A673 (cell line): Measurements from ENCODE around the gene KCNC3. TPM values are rescaled to one million over a fixed set of nuclear protein-coding genes. Genes with fewer than 3 reads are reported as not detected.

Source experiments
- BruUV-seq: library from RNA; stranded (reverse); fragments of 400-500 nt; replicated peaks from 2 replicates; lab custom pipeline; 2021; lab: Mats Ljungman, UMichigan
- CTCF ChIA-PET: fragments of 300-600 bp; sonication (Branson Sonifier 250); formaldehyde crosslinking; loops from one replicate; lab custom pipeline; 2022; ENCODE audit warnings: antibody characterized with exemption; lab: Charles Lee
- POLR2A ChIA-PET: fragments of 300-600 bp; sonication (Branson Sonifier 250); formaldehyde crosslinking; loops from one replicate; lab custom pipeline; 2022; ENCODE audit warnings: antibody characterized with exemption; ENCODE audit not compliant: low non-redundant PET; lab: Charles Lee
- DNase-seq: peaks from one replicate; pipeline ENCODE4 v3.0.0-alpha.2; 2015; ENCODE audit warnings: low spot score
- H3K27ac ChIP-seq: fragments of 200-600 bp; sonication (generic); 2 replicates; pipeline ENCODE4 v1.5.1; 2016; ENCODE audit warnings: mixed run types, low read depth, mild to moderate bottlenecking, mixed read lengths, antibody characterized with exemption, low read length; ENCODE audit not compliant: poor library complexity, severe bottlenecking
- H3K27me3 ChIP-seq: fragments of 200-600 bp; sonication (generic); replicated peaks from 2 replicates; pipeline ENCODE4 v1.6.1; 2017; ENCODE audit warnings: mixed run types, low read depth, mild to moderate bottlenecking, mixed read lengths, antibody characterized with exemption, low read length; ENCODE audit not compliant: insufficient read depth, poor library complexity
- H3K36me3 ChIP-seq: fragments of 200-600 bp; sonication (generic); 2 replicates; pipeline ENCODE4 v1.6.1; 2016; ENCODE audit warnings: mixed run types, mild to moderate bottlenecking, mixed read lengths, antibody characterized with exemption, low read length; ENCODE audit not compliant: insufficient read depth, poor library complexity, severe bottlenecking
- H3K4me1 ChIP-seq: fragments of 200-600 bp; sonication (generic); 2 replicates; pipeline ENCODE4 v1.6.1; 2017; ENCODE audit warnings: mixed run types, mild to moderate bottlenecking, mixed read lengths, antibody characterized with exemption, low read length; ENCODE audit not compliant: insufficient read depth, poor library complexity, severe bottlenecking
- H3K4me3 ChIP-seq: fragments of 200-600 bp; sonication (generic); 2 replicates; pipeline ENCODE4 v1.5.1; 2016; ENCODE audit warnings: low read depth, mixed run types, mild to moderate bottlenecking, mixed read lengths, low read length; ENCODE audit not compliant: poor library complexity, severe bottlenecking
- H3K9me3 ChIP-seq: fragments of 200-600 bp; sonication (generic); 2 replicates; pipeline ENCODE4 v1.6.1; 2016; ENCODE audit warnings: mixed run types, low read depth, mild to moderate bottlenecking, mixed read lengths, antibody characterized with exemption, low read length; ENCODE audit not compliant: poor library complexity, severe bottlenecking
- EZH2 ChIP-seq: fragments of 200-600 bp; sonication (generic); IDR thresholded peaks from 2 replicates; pipeline ENCODE4 v1.6.1; 2017; ENCODE audit warnings: borderline replicate concordance, low read depth, mild to moderate bottlenecking, mixed read lengths, antibody characterized with exemption, low read length; ENCODE audit not compliant: poor library complexity, severe bottlenecking
- intact Hi-C: fragments of 100-400 bp; cut with micrococcal nuclease; formaldehyde crosslinking; loops from one replicate; pipeline ENCODE4 v1.10.0; 2022; ENCODE audit not compliant: unreplicated experiment
- total RNA-seq: library from RNA; stranded (reverse); gene quantifications from 2 replicates; pipeline ENCODE4 v1.2.3, GENCODE V29; 2021
- TF ChIP-seq, protein P1 (sequence below): fragments of 300-800, 200-600 bp; sonication (generic); conservative IDR thresholded peaks from 2 replicates; pipeline ENCODE4 v1.5.1; 2017; ENCODE audit warnings: low read depth, mild to moderate bottlenecking, antibody characterized with exemption, low read length, moderate library complexity, mixed read lengths

KCNC3 gene
- total RNA-seq, 1 experiment from 2014 or later, result 6.4 TPM

DNA sequence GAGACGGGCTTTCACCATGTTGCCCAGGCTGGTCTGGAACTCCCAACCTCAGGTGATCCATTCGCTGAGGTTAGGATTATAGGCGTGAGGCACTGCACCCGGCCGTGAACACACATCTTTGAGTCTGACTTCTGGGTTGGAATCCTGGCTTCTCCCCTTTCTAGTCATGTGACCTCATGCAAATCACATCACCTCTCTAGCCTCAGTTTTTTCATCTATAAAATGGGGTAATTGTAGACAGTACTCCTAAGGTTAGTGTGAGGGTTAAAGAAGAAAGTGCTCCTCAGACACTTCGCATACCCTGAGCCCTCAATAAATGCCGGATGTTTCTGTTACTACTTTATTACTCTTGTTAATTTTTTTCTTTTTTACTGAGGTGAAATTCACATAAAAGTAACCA is 55.4 kb downstream of the KCNC3 start:
- H3K4me3 ChIP-seq, result no peak overlapping the region
- TF ChIP-seq, protein P1, sequence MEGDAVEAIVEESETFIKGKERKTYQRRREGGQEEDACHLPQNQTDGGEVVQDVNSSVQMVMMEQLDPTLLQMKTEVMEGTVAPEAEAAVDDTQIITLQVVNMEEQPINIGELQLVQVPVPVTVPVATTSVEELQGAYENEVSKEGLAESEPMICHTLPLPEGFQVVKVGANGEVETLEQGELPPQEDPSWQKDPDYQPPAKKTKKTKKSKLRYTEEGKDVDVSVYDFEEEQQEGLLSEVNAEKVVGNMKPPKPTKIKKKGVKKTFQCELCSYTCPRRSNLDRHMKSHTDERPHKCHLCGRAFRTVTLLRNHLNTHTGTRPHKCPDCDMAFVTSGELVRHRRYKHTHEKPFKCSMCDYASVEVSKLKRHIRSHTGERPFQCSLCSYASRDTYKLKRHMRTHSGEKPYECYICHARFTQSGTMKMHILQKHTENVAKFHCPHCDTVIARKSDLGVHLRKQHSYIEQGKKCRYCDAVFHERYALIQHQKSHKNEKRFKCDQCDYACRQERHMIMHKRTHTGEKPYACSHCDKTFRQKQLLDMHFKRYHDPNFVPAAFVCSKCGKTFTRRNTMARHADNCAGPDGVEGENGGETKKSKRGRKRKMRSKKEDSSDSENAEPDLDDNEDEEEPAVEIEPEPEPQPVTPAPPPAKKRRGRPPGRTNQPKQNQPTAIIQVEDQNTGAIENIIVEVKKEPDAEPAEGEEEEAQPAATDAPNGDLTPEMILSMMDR, result no peak
- no peak for TF ChIP-seq EZH2
- no TSS peak for BruUV-seq
- intact Hi-C loops, result no loop called here
- no peaks in the 10 kb centered on the region for H3K27me3 ChIP-seq
- no peaks in the 10 kb centered on the region for H3K4me1 ChIP-seq
- no peaks in the 10 kb centered on the region for H3K9me3 ChIP-seq
- no peak for DNase-seq
- ChIA-PET POLR2A (no interaction called here), CTCF (no interaction called here)
- H3K27ac ChIP-seq, result no peak overlapping the region
- H3K36me3 ChIP-seq, result no peaks in the 10 kb centered on the region

GRCh38 chr19:50272263-50272897 is 56.8 kb downstream of the KCNC3 start:
- Histone ChIP-seq H3K27me3 (no peaks in the 10 kb centered on the region), H3K27ac (no peak overlapping the region), H3K9me3 (no peaks in the 10 kb centered on the region), H3K4me1 (no peaks in the 10 kb centered on the region), H3K4me3 (no peak overlapping the region), H3K36me3 (no peaks in the 10 kb centered on the region)
- ChIA-PET POLR2A (no interaction called here), CTCF (no interaction called here)
- intact Hi-C loops, result no loop called here
- no peak for DNase-seq
- BruUV-seq, result no TSS peak
- no peak for TF ChIP-seq EZH2
- TF ChIP-seq, protein P1, result no peak

- no TSS peak for BruUV-seq
- Histone ChIP-seq H3K27me3 (no peaks in the 10 kb centered on the region), H3K4me1 (no peaks in the 10 kb centered on the region), H3K9me3 (no peaks in the 10 kb centered on the region), H3K4me3 (no peak overlapping the region), H3K27ac (no peak overlapping the region), H3K36me3 (no peaks in the 10 kb centered on the region)
- TF ChIP-seq, protein P1, result no peak
- no peak for TF ChIP-seq EZH2
- CTCF ChIA-PET, result no interaction called here
- intact Hi-C loops, result no loop called here
- DNase-seq, result no peak
- POLR2A ChIA-PET, result no interaction called here
Measured at GRCh38 chr19:50269653-50270052, 59.5 kb downstream of the KCNC3 start.
